ENCODE measurements around the gene CDCA3. TPM values are rescaled to one million over a fixed set of nuclear protein-coding genes. Genes with fewer than 3 reads are reported as not detected.

Gene CDCA3
- total and polyA plus RNA-seq, 4 donors: 1.3 to 4.1 (median 2.8) TPM

DNA sequence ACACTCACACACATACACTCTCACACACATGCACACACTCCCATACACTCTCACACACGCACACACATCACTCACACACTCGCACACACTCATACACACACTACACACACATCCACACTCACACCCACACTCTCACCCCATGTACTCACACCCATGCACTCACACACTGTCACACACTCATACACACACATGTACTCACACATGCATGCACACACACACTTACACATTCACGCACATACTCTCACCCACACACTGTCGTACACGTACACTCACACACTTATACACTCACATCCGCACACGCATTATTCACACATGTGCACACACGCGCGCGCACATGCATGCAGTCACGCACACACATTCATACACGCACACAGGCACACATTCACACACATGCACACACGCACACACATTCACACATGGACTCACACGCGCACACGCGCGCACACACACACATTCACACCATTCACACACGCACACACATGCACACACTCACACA, 33.4 kb downstream of the CDCA3 start:
- H3K27me3 ChIP-seq (ENCODE audit: control insufficient read depth in 3 of 3, insufficient read depth in 3 of 3, low read length in 2 of 3): peaks cover 0 to 7% (median 3%) of the 10 kb centered on the region in 3 donors
- WGBS, 2 donors: 92 to 93% methylated on average over 20 of the region's 20 CpGs
- no peak overlapping the region for H3K9ac ChIP-seq (ENCODE audit: insufficient read depth in 1 of 2, low read length in 2 of 2)
- H3K36me3 ChIP-seq (ENCODE audit: control insufficient read depth in 4 of 4, insufficient read depth in 4 of 4, low read length in 4 of 4): peaks cover 0 to 37% (median 12%) of the 10 kb centered on the region in 4 donors
- TF ChIP-seq, protein P1, sequence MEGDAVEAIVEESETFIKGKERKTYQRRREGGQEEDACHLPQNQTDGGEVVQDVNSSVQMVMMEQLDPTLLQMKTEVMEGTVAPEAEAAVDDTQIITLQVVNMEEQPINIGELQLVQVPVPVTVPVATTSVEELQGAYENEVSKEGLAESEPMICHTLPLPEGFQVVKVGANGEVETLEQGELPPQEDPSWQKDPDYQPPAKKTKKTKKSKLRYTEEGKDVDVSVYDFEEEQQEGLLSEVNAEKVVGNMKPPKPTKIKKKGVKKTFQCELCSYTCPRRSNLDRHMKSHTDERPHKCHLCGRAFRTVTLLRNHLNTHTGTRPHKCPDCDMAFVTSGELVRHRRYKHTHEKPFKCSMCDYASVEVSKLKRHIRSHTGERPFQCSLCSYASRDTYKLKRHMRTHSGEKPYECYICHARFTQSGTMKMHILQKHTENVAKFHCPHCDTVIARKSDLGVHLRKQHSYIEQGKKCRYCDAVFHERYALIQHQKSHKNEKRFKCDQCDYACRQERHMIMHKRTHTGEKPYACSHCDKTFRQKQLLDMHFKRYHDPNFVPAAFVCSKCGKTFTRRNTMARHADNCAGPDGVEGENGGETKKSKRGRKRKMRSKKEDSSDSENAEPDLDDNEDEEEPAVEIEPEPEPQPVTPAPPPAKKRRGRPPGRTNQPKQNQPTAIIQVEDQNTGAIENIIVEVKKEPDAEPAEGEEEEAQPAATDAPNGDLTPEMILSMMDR (IDR thresholded peaks at IDR 0.05; ENCODE audit: control extremely low read depth, extremely low read depth): no peak
- DNase-seq: no peak
- no peak for ATAC-seq (ENCODE audit: insufficient read depth, low FRiP score)
- peaks cover 0 to 17% (median 9%) of the 10 kb centered on the region in 5 donors for H3K4me1 ChIP-seq (ENCODE audit: control insufficient read depth in 5 of 5, insufficient read depth in 5 of 5, low read length in 5 of 5)
- no peak overlapping the region for H3K27ac ChIP-seq (ENCODE audit: low read depth in 1 of 2, low read length in 1 of 2)
- H3K9me3 ChIP-seq (ENCODE audit: control insufficient read depth in 4 of 4, insufficient read depth in 3 of 4, low read length in 3 of 4): peaks cover 0 to 4% (median 0%) of the 10 kb centered on the region in 4 donors
- H3K4me3 ChIP-seq: no peak overlapping the region

DNA sequence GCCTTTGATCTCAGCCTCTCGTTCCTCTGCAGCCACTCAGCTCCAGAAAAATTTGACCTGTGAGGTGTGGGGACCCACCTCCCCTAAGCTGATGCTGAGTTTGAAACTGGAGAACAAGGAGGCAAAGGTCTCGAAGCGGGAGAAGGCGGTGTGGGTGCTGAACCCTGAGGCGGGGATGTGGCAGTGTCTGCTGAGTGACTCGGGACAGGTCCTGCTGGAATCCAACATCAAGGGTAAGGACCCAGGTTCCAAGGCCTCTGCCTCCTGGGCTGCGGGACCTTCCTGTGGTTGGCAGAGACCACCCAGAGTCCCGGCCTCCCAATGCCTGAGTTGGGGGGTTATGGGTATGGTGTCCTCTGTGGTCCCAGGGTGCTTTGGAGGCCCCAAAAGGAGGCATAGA, 34.0 kb downstream of the CDCA3 start:
- H3K27me3 ChIP-seq (ENCODE audit: control insufficient read depth in 3 of 3, insufficient read depth in 3 of 3, low read length in 2 of 3): peaks cover 0 to 2% (median 0%) of the 10 kb centered on the region in 3 donors
- H3K4me1 ChIP-seq (ENCODE audit: control insufficient read depth in 5 of 5, insufficient read depth in 5 of 5, low read length in 5 of 5): peaks cover 0 to 13% (median 8%) of the 10 kb centered on the region in 5 donors
- no peak overlapping the region for H3K4me3 ChIP-seq
- DNase-seq: no peak
- 87 to 93% methylated on average over 8 of the region's 8 CpGs for WGBS, 2 donors
- peaks cover 0 to 37% (median 12%) of the 10 kb centered on the region in 4 donors for H3K36me3 ChIP-seq (ENCODE audit: control insufficient read depth in 4 of 4, insufficient read depth in 4 of 4, low read length in 4 of 4)
- H3K27ac ChIP-seq (ENCODE audit: low read depth in 1 of 2, low read length in 1 of 2): no peak overlapping the region
- H3K9ac ChIP-seq (ENCODE audit: insufficient read depth in 1 of 2, low read length in 2 of 2): no peak overlapping the region
- ATAC-seq (ENCODE audit: insufficient read depth, low FRiP score): no peak
- H3K9me3 ChIP-seq (ENCODE audit: control insufficient read depth in 4 of 4, insufficient read depth in 3 of 4, low read length in 3 of 4): peaks cover 0 to 4% (median 0%) of the 10 kb centered on the region in 4 donors
- TF ChIP-seq, protein P1 (IDR thresholded peaks at IDR 0.05; ENCODE audit: control extremely low read depth, extremely low read depth): no peak

DNA sequence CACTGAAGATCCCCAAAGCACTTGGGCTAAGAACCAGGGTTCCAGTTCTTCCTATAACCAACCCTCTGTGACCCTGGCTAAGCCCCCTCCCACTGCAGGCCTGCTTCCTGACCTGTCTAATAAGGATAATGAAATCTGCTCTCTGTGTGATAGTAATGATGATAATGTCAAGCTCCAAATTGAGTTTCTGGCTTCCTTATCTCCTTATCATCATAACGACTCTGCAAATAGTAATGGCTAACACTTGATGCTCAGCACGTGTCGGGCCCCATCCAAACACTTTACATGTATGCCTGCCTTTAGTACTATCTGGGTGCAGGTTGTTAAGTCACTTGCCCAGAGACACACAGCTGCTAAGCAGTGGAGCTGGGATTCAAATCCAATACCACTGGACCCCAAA, 34.5 kb downstream of the CDCA3 start:
- 60 to 72% methylated on average over 3 of the region's 3 CpGs for WGBS, 2 donors
- no peak for ATAC-seq (ENCODE audit: insufficient read depth, low FRiP score)

More for the DNA sequence above, 34.5 kb downstream of the CDCA3 start:
- H3K4me1 ChIP-seq (ENCODE audit: control insufficient read depth in 5 of 5, insufficient read depth in 5 of 5, low read length in 5 of 5): peaks cover 0 to 10% (median 5%) of the 10 kb centered on the region in 5 donors
- no peak overlapping the region for H3K9ac ChIP-seq (ENCODE audit: insufficient read depth in 1 of 2, low read length in 2 of 2)
- H3K4me3 ChIP-seq: no peak overlapping the region
- no peak for DNase-seq
- peaks cover 0 to 37% (median 12%) of the 10 kb centered on the region in 4 donors for H3K36me3 ChIP-seq (ENCODE audit: control insufficient read depth in 4 of 4, insufficient read depth in 4 of 4, low read length in 4 of 4)
- no peak overlapping the region for H3K27ac ChIP-seq (ENCODE audit: low read depth in 1 of 2, low read length in 1 of 2)
- no peaks in the 10 kb centered on the region for H3K27me3 ChIP-seq (ENCODE audit: control insufficient read depth in 3 of 3, insufficient read depth in 3 of 3, low read length in 2 of 3)
- peaks cover 0 to 4% (median 0%) of the 10 kb centered on the region in 4 donors for H3K9me3 ChIP-seq (ENCODE audit: control insufficient read depth in 4 of 4, insufficient read depth in 3 of 4, low read length in 3 of 4)
- TF ChIP-seq, protein P1 (IDR thresholded peaks at IDR 0.05; ENCODE audit: control extremely low read depth, extremely low read depth): no peak
